A549 (cell line): ENCODE results near the gene ARHGAP10. TPM values are rescaled to one million over a fixed set of nuclear protein-coding genes. Genes with fewer than 3 reads are reported as not detected.

Source experiments
- ATAC-seq, 2 experiments: fragments of 200-7000 bp in 1 of 2; fragments of >200 bp in 1 of 2; cut with Nextera tagmentation in 1 of 2; cut with Tn5 transposase in 1 of 2; 3 replicates each; pipeline versions ENCODE4 v1.8.0 to v1.9.1; 2018 to 2020; ENCODE audit warnings: mild to moderate bottlenecking in 1 of 2, moderate library complexity in 1 of 2
- CTCF ChIA-PET: fragments of 300-600 bp; sonication (Branson Sonifier 250); formaldehyde crosslinking; extraction: SDS; loops from one replicate; lab custom pipeline; 2021; ENCODE audit warnings: antibody characterized with exemption, inconsistent platforms; lab: Yijun Ruan, JAX
- POLR2A ChIA-PET: fragments of 350-600 bp; formaldehyde crosslinking; extraction: SDS; loops from one replicate; lab custom pipeline; 2021; ENCODE audit warnings: antibody characterized with exemption, inconsistent platforms; lab: Yijun Ruan, JAX
- DNase-seq, 2 experiments: peaks; one replicate each; pipeline versions ENCODE4 v3.0.0 to v3.0.0-alpha.2; 2011 to 2016; ENCODE audit warnings: low read depth in 1 of 2, low spot score in 1 of 2
- FAIRE-seq: peaks from 2 replicates; lab custom pipeline; 2011; peaks lifted over from hg19 to GRCh38; lab: Jason Lieb, UNC
- H3K27ac ChIP-seq, 2 experiments: fragments of >200 bp; sonication (Bioruptor Twin); formaldehyde crosslinking; 3 replicates each; pipeline ENCODE4 v1.5.1; 2016 to 2017
- H3K4me1 ChIP-seq: fragments of >200 bp; sonication (Bioruptor Twin); formaldehyde crosslinking; 3 replicates; pipeline ENCODE4 v1.6.1; 2016
- H3K4me2 ChIP-seq: fragments of >200 bp; sonication (Bioruptor Twin); formaldehyde crosslinking; 3 replicates; pipeline ENCODE4 v1.6.1; 2016
- H3K4me3 ChIP-seq: fragments of >200 bp; sonication (Bioruptor Twin); formaldehyde crosslinking; 3 replicates; pipeline ENCODE4 v1.5.1; 2016
- H3K9me3 ChIP-seq: fragments of >200 bp; sonication (Bioruptor Twin); formaldehyde crosslinking; 3 replicates; pipeline ENCODE4 v1.6.1; 2016
- BHLHE40 ChIP-seq: IDR thresholded peaks from 2 replicates; pipeline ENCODE4 v1.6.1; 2012; ENCODE audit warnings: low read depth, low read length, inconsistent platforms
- CBX8 ChIP-seq: fragments of 200-600 bp; sonication (generic); IDR thresholded peaks from 2 replicates; pipeline ENCODE4 v1.6.1; 2016
- E2F6 ChIP-seq: IDR thresholded peaks from 2 replicates; pipeline ENCODE4 v1.6.1; 2012; ENCODE audit warnings: low read depth, borderline replicate concordance
- FOSB ChIP-seq: fragments of 250-450 bp; sonication (Bioruptor Pico); IDR thresholded peaks from 2 replicates; pipeline ENCODE4 v1.5.0; 2020; ENCODE audit warnings: mild to moderate bottlenecking, moderate library complexity
- HOXB5 ChIP-seq: fragments of 250-450 bp; sonication (Bioruptor Pico); IDR thresholded peaks from 2 replicates; pipeline ENCODE4 v1.5.0; 2020; ENCODE audit warnings: mild to moderate bottlenecking, moderate library complexity
- JUN ChIP-seq, 2 experiments: fragments of >200 bp; sonication (Bioruptor Twin); formaldehyde crosslinking; IDR thresholded peaks; 2 replicates in 1 of 2; 3 replicates in 1 of 2; pipeline ENCODE4 v1.6.1; 2016 to 2017
- KDM1A ChIP-seq: fragments of 200-600 bp; sonication (generic); IDR thresholded peaks from 2 replicates; pipeline ENCODE4 v1.6.1; 2016; ENCODE audit warnings: low read depth, mild to moderate bottlenecking
- KDM5A ChIP-seq: fragments of 200-600 bp; sonication (generic); IDR thresholded peaks from 2 replicates; pipeline ENCODE4 v1.6.1; 2016; ENCODE audit warnings: antibody characterized with exemption, mild to moderate bottlenecking
- POLR2A ChIP-seq: IDR thresholded peaks from 2 replicates; pipeline ENCODE4 v1.6.1; 2012; ENCODE audit warnings: mild to moderate bottlenecking, low read length
- RARB ChIP-seq: fragments of 250-450 bp; sonication (Bioruptor Pico); IDR thresholded peaks from 2 replicates; pipeline ENCODE4 v1.8.0; 2021; ENCODE audit warnings: mild to moderate bottlenecking, moderate library complexity
- RNF2 ChIP-seq: fragments of 200-600 bp; sonication (generic); IDR thresholded peaks from 2 replicates; pipeline ENCODE4 v1.6.1; 2016; ENCODE audit warnings: low read depth, mild to moderate bottlenecking, antibody characterized with exemption, moderate library complexity, borderline replicate concordance
- TFCP2L1 ChIP-seq: fragments of 250-450 bp; sonication (Bioruptor Pico); IDR thresholded peaks from 2 replicates; pipeline ENCODE4 v1.5.0; 2021; ENCODE audit warnings: mild to moderate bottlenecking
- ZC3H11A ChIP-seq: fragments of 450-650 bp; IDR thresholded peaks from 2 replicates; pipeline ENCODE4 v1.6.1; 2014; ENCODE audit warnings: antibody characterized with exemption, mild to moderate bottlenecking
- WGBS: methylation state at CpG from one replicate; pipeline ENCODE4 v1.1.6; 2017; ENCODE audit errors: missing lambda C conversion rate; 5-methylcytosine and 5-hydroxymethylcytosine counted together
- polyA plus RNA-seq, 4 experiments: library from polyadenylated mRNA; depleted of rRNA in 3 of 4; stranded (reverse); fragments of >200 nt; fragmentation: RNase III in 1 of 4; extraction: RNeasy Plus Mini Kit Qiagen cat#74134 plus additional on column Dnase treatment in 1 of 4; gene quantifications; 2 replicates in 3 of 4; 3 replicates in 1 of 4; pipeline ENCODE4 v1.2.3, GENCODE V29; 2011 to 2017

ARHGAP10 gene
- polyA plus RNA-seq, 2 of the 4 experiments (the other 2 are of a cell fraction): 7.0 to 7.2 TPM

GRCh38 chr4:147811878-147812277, 80.0 kb downstream of the ARHGAP10 start:
- no peaks in the 10 kb centered on the region for H3K4me1 ChIP-seq
- no peak overlapping the region for H3K4me3 ChIP-seq
- H3K27ac ChIP-seq: no peak overlapping the region
- WGBS: 96% methylated on average over 6 of the region's 6 CpGs
- TF ChIP-seq RNF2: no peak
- no peak overlapping the region for H3K4me2 ChIP-seq
- ATAC-seq (no peak), DNase-seq (no peak), FAIRE-seq (no peak)
- H3K9me3 ChIP-seq: no peaks in the 10 kb centered on the region
- ChIA-PET POLR2A (no interaction called here), CTCF (interaction anchor here (0.8 to 1.8 kb wide), 2 partner anchors 11 to 54 kb away, joined by 3 to 6 read pairs; no protein-coding TSS in a partner anchor)

GRCh38 chr4:147813109-147813773, 81.4 kb downstream of the ARHGAP10 start:
- POLR2A ChIA-PET: no interaction called here
- H3K4me3 ChIP-seq: no peak overlapping the region
- FAIRE-seq: no peak
- no peak overlapping the region for H3K4me2 ChIP-seq
- 94% methylated on average over 7 of the region's 7 CpGs for WGBS
- TF ChIP-seq FOSB (CRISPR knock-in tag): no peak
- TF ChIP-seq KDM1A: no peak
- TF ChIP-seq TFCP2L1 (CRISPR knock-in tag): no peak
- no peak for TF ChIP-seq RARB (CRISPR knock-in tag)
- TF ChIP-seq KDM5A: no peak
- TF ChIP-seq ZC3H11A: no peak
- DNase-seq: no peak
- H3K9me3 ChIP-seq: no peaks in the 10 kb centered on the region
- no peak for ATAC-seq
- H3K4me1 ChIP-seq: no peaks in the 10 kb centered on the region
- CTCF ChIA-PET: no interaction called here
- H3K27ac ChIP-seq: no peak overlapping the region

- Histone ChIP-seq H3K4me2 (no peak overlapping the region), H3K4me3 (no peak overlapping the region), H3K4me1 (no peaks in the 10 kb centered on the region), H3K27ac (no peak overlapping the region), H3K9me3 (no peaks in the 10 kb centered on the region)
- no peak for TF ChIP-seq KDM5A
- no peak for FAIRE-seq
- 80% methylated on average over 6 of the region's 6 CpGs for WGBS
- POLR2A ChIA-PET: no interaction called here
- no peak for ATAC-seq
- CTCF ChIA-PET: interaction anchor here (0.8 kb wide), 1 partner anchor 23 kb away, joined by 3 read pairs; no protein-coding TSS in a partner anchor
- DNase-seq: no peak
These were observed 82.1 kb downstream of the ARHGAP10 start for GRCh38 chr4:147813973-147814372.

- Histone ChIP-seq H3K27ac (no peak overlapping the region), H3K4me2 (no peak overlapping the region), H3K4me3 (no peak overlapping the region), H3K9me3 (no peaks in the 10 kb centered on the region), H3K4me1 (no peaks in the 10 kb centered on the region)
- WGBS: 86% methylated on average over 3 of the region's 3 CpGs
- TF ChIP-seq HOXB5 (CRISPR knock-in tag): no peak
- DNase-seq: no peak
- no peak for FAIRE-seq
- ChIA-PET CTCF (interaction anchor here (0.8 kb wide), 1 partner anchor 23 kb away, joined by 3 read pairs; no protein-coding TSS in a partner anchor), POLR2A (no interaction called here)
- no peak for ATAC-seq
These were observed 82.5 kb downstream of the ARHGAP10 start for GRCh38 chr4:147814376-147814775.

- no peak for TF ChIP-seq POLR2A
- no peak for TF ChIP-seq BHLHE40
- no peak for TF ChIP-seq E2F6
- TF ChIP-seq CBX8: no peak
- no peak for TF ChIP-seq FOSB (CRISPR knock-in tag)
- no peak for TF ChIP-seq ZC3H11A
- no peak for TF ChIP-seq JUN (IDR thresholded peaks at IDR 0.05)
- no peak for ATAC-seq
- FAIRE-seq: no peak
- H3K27ac ChIP-seq: no peak overlapping the region
- H3K4me2 ChIP-seq: no peak overlapping the region
- POLR2A ChIA-PET: no interaction called here
- H3K4me1 ChIP-seq: no peaks in the 10 kb centered on the region
- no peak overlapping the region for H3K4me3 ChIP-seq
- no peaks in the 10 kb centered on the region for H3K9me3 ChIP-seq
- no peak for DNase-seq
- WGBS: 95% methylated on average over 5 of the region's 5 CpGs
- CTCF ChIA-PET: no interaction called here
These were observed 83.9 kb downstream of the ARHGAP10 start for GRCh38 chr4:147815741-147816140.
